Glomerular visceral epithelial cell (primary cell): ENCODE measurements around the gene ECM2.

Source experiments
- DNase-seq: peaks from one replicate; pipeline ENCODE4 v3.0.0-alpha.2; 2016; ENCODE audit errors: extremely low spot score

ECM2 gene

DNA sequence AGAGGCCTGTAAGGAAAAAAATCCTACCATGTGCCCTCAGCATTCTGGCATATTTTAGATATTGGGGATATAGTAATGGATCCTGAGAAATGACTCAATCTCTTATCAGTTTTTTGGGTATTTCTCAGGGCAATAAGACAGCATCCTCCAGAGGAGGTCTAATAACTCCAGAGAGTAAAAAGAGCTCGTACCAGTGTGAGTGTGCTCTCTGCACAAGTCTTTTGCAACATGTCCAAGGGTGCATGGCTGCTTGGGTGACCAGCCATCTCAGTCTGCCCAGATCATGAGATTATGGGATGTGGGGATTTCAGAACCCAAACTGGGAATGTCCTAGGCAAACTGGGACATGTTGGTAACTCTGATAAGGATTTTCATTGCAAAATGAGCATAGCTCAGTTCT, 68.7 kb downstream of the ECM2 start:
- DNase-seq, result no peak

- DNase-seq, result no peak
These were observed 71.8 kb downstream of the ECM2 start for GRCh38 chr9:92463984-92464383.

GRCh38 chr9:92463387-92463786, 72.4 kb downstream of the ECM2 start:
- DNase-seq, result no peak

DNA sequence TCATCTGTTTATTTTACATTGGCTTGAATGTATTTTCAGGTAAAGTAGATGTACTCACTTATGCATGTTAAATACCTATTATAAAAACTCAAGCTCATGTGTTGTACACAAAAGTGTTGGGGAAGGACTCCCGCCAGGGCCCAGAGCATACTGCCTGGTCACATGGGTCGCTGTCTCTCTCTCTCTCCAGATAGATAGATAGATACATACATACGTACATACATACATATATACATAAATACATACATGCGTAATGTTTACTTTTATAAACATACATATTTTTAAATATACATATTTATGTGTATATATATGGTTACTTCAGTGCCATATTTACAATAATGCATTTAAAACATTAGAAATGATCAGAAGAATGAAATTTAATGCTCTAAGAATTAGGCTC, 78.2 kb downstream of the ECM2 start:
- DNase-seq, result no peak

GRCh38 chr9:92455217-92455616, 80.6 kb downstream of the ECM2 start:
- no peak for DNase-seq

GRCh38 chr9:92446536-92446935, 89.3 kb downstream of the ECM2 start:
- DNase-seq, result no peak
